SK-N-SH (cell line): ENCODE results near the gene CDH4.

ENCODE experiments used
- CTCF ChIP-seq: fragments of 200-600 bp; sonication (generic); IDR thresholded peaks from 2 replicates; pipeline ENCODE4 v1.6.1; 2017; ENCODE audit warnings: antibody characterized with exemption, mild to moderate bottlenecking, moderate library complexity
- EP300 ChIP-seq, 2 experiments: IDR thresholded peaks; 2 replicates each; pipeline versions ENCODE4 v1.4.0 to v1.6.1; 2012; ENCODE audit warnings: borderline replicate concordance in 1 of 2, low read depth in 1 of 2, low read length in 1 of 2
- EZH2phosphoT487 ChIP-seq: fragments of 200-600 bp; sonication (generic); IDR thresholded peaks from 2 replicates; pipeline ENCODE4 v1.6.1; 2017; ENCODE audit warnings: low read depth, mixed run types, mild to moderate bottlenecking, antibody characterized with exemption, moderate library complexity, borderline replicate concordance
- POLR2AphosphoS5 ChIP-seq: IDR thresholded peaks from 2 replicates; pipeline ENCODE4 v1.6.1; 2012; ENCODE audit warnings: low read depth, low read length
- RAD21 ChIP-seq: IDR thresholded peaks from 2 replicates; pipeline ENCODE4 v1.6.1; 2012; ENCODE audit warnings: mild to moderate bottlenecking, low read length
- REST ChIP-seq: IDR thresholded peaks from 2 replicates; pipeline ENCODE4 v1.6.1; 2012; ENCODE audit warnings: mild to moderate bottlenecking, low read depth, low read length, moderate library complexity
- RFX5 ChIP-seq: IDR thresholded peaks from 2 replicates; pipeline ENCODE4 v1.6.1; 2012; ENCODE audit warnings: mild to moderate bottlenecking, improper control_type of control experiment, low read length
- TAF1 ChIP-seq: IDR thresholded peaks from 2 replicates; pipeline ENCODE4 v1.6.1; 2012; ENCODE audit warnings: low read depth, mild to moderate bottlenecking, low read length, moderate library complexity, borderline replicate concordance
- TCF12 ChIP-seq: IDR thresholded peaks from 2 replicates; pipeline ENCODE4 v1.4.0; 2012

- no peak for TF ChIP-seq RAD21
- no peak for TF ChIP-seq POLR2AphosphoS5
- no peak for TF ChIP-seq EZH2phosphoT487
- TF ChIP-seq CTCF: no peak
- TF ChIP-seq TCF12: no peak
- no peak for TF ChIP-seq TAF1
- TF ChIP-seq REST: no peak
- no peak for TF ChIP-seq EP300 (IDR thresholded peaks at IDR 0.05; ENCODE audit: borderline replicate concordance in 1 of 2, low read depth in 1 of 2, low read length in 1 of 2)
- TF ChIP-seq RFX5: no peak
Measured at GRCh38 chr20:61789329-61789728, 537.3 kb downstream of the CDH4 start.
